HG03378 (cell line): Measurements from ENCODE around the gene TBX4.
"Not testable (repeated sequence)": the region's sequence is repeated elsewhere in the genome, so short reads cannot be mapped to it uniquely, and the experiment has no call there.

ENCODE experiments used
- ATAC-seq: cut with Tn5 transposase; IDR thresholded peaks from one replicate; pipeline ENCODE4 v1.9.1; 2021; ENCODE audit warnings: mild to moderate bottlenecking, moderate library complexity; ENCODE audit not compliant: unreplicated experiment

The TBX4 gene

DNA sequence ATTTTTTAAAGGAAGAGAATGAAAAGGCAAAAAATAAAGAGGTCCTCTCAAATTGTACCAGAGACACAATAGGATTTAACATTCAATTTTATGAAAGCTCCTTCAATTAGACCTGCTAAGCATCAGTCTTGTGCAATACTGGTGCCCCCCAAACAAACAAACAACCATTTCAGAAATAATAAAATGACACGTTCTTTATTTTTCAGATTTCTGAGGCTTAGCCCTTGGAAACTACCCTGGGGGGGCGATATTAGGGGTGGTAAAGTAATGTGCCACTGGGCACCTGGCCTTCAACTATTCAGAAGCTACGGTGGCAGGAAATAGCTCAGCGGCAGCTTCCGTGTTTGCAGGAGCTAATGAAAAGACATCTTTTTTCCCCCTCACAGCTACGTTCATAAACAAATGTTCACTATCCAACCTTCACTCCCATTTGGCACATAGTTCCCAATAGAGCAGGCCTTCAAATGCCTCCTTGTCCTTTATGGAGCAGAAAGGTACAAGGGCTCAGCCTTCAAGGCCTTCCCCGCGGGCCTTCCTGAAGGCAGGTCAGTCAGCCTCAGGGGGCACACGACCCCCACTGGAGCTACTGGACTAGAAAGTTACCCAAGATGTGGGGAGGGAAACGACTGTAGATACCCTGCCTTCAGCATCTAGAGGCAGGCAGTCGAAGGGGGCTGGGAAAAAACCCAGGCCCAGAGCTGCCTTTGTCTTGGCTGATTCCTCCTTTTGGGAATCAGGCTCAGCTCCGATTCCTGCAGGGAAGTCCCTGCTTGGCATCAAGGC, 44.1 kb downstream of the TBX4 start:
- no peak for ATAC-seq

DNA sequence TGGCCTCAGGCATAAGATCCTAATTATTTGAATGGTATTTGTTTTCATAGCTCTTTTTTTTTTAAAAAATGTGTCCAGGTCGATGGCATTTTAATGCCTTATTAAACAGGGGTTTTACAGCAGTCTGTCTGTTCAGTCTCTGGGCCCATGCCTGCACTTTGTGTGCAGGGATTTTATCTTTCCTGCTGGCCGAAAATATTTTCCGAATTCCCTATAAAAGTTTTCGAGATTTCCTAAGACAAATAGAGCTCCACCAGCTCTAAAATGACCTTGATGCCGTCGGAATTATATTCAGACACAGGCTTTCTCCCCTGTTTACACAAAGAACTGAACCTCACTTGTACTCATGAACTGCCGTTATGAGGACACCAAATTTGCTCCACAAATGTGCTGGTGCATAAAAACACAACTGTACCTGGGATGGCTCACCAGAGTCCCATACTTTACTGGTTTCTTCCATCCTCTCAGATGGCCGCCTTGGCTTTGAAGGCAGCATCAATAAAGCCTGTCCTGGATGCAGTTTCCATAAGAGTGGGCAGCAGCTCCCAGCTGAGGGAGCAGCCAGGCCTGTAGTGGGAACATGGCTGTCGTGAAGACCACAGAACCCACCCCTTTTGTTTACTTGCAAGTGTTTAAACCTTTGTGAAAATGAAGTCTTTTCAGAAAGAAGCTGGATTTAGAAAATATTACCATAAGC, 44.9 kb downstream of the TBX4 start:
- no peak for ATAC-seq

- ATAC-seq = no peak
Measured at GRCh38 chr17:61498042-61498994, 46.1 kb downstream of the TBX4 start.

DNA sequence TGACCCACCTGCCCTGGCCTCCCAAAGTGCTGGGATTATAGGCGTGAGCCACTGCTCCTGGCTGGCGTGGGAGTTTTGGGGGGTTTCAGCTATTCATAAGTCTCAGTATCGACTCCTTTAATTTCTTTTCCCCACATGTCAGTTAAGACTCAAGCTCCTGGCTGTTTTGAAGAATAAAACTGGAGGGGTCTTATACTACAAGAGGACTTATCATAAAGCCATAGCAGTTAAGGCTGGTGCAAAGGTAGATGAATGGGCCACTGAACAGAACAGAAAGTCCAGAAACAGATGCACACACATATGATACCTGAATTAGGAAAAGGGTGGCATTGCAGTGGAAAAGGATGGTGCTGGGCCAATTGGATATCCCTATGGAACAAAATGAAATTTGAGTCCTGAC, 47.4 kb downstream of the TBX4 start:
- ATAC-seq = no peak

DNA sequence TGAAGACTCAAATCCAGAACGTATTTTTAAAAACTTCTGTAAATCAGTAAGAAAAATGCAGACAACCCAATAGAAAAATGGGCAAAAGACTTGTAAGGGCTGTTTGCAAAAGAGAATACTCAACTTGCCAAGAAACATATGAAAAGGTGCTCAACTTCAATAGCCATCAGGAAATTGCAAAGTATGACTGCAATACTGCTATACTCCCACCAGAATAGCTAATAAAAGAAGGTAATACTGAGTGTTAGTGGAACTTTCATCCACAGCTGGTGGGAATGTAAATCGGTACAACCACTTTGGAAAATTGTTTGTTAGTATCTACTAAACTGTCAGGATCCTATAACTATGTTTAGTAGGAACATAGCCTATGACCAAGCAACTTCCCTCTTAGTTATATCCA, 48.1 kb downstream of the TBX4 start:
- no peak for ATAC-seq

GRCh38 chr17:61502292-61502691, 50.1 kb downstream of the TBX4 start:
- no peak for ATAC-seq

GRCh38 chr17:61503961-61504360, 51.7 kb downstream of the TBX4 start:
- no peak for ATAC-seq

GRCh38 chr17:61504697-61505096, 52.5 kb downstream of the TBX4 start:
- ATAC-seq = no peak

DNA sequence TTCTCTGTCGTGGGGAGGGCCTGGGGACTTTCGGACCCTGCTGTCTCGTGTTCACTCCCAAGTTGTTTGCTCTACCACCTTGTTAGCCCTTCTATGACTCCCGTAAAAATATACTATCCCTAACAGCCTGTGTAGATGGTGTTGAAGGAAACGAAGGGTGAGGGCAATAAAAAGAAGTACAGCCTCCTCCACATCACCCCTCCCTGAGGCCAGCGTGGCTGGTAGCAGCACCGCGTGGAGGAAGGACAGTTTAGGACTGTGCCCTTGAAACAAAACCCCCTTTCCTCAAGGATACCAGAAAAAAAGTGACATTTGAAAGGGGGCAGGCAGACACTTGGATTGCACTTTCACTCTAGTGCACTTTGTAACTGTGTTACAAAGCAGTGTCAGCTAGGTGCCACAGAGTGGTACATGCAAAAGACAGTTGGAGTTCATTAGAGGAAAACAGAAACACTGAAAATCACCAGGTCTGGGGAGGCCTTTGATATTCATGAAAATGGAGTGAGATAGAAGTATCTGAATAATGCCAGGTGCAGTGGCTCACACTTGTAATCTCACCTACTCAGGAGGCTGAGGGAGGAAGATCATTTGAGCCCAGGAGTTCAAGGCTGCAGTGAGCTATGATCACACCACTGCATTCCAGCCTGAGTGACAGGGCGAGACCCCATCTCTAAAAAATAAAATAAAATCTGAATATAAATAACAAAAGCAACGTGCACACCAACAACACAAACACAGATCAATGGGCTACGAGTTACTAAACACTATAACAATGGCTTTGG, 53.8 kb downstream of the TBX4 start:
- no peak for ATAC-seq

DNA sequence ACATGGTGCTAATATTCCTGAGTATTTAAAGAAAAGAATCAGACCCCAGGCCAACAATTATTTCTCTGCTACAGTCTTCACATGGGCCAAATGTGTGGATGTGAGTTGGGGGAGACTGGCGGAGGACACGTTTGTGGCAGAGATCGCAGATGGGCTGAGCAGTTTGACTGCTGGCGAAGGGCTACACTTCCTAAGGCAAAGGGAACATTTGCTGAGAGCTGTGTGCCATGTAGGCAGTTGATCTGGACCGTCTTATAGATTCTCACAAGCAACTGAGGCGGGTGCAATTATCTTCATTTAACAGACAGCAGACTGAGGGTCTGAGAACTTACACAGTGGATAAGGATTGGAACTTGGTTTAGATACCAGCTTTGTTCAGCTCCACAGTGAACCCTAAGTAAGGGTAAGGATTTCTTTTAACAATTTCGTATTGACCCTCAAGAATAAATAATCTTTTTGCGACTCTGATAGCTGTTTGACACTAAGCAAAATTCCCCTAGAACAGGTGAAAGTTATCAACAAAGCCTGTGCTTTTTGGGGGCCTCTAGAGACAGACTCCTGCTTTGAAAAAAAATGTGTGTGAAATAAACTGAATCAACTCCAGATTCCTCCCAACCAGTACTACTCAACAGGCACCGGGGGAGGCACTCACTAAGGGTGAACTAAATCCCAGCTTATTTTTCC, 55.3 kb downstream of the TBX4 start:
- ATAC-seq = no peak

DNA sequence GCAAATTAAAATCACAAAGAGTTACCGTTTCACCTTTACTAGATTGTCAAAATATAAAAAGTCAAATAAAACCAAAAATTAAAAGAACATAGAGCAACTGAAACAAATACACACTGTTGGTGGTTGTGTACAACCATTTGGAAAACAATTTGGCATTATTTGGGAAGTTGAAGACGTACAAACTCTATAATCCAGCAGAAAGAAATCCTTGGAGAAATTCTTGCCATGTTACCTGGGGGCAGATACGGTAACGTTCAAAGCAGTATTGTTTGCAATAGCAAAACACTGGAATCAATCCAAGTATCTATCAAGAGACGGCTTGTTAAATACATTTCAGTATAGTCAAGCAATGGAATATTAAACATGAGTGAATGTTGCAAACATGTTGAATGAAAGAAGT, 56.7 kb downstream of the TBX4 start:
- no peak for ATAC-seq

DNA sequence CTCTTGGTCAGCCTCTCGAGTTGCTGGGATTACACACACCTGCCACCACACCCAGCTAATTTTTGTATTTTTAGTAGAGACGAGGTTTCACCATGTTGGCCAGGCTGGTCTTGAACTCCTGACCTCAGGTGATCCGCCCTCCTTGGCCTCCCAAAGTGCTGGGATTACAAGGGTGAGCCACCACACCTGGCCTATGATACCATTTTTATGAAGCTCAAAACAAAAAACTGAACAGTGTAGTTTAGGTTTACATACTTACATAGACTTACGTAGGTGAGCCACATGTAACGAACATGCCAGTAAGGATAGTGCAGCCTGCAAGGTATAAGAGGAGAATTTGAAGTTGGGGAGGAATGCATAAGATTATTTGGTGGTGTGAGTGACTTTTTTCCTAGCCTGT, 57.2 kb downstream of the TBX4 start:
- not testable (repeated sequence) for ATAC-seq

GRCh38 chr17:61510237-61510636, 58.0 kb downstream of the TBX4 start:
- ATAC-seq = no peak

GRCh38 chr17:61510991-61511390, 58.8 kb downstream of the TBX4 start:
- ATAC-seq = no peak

DNA sequence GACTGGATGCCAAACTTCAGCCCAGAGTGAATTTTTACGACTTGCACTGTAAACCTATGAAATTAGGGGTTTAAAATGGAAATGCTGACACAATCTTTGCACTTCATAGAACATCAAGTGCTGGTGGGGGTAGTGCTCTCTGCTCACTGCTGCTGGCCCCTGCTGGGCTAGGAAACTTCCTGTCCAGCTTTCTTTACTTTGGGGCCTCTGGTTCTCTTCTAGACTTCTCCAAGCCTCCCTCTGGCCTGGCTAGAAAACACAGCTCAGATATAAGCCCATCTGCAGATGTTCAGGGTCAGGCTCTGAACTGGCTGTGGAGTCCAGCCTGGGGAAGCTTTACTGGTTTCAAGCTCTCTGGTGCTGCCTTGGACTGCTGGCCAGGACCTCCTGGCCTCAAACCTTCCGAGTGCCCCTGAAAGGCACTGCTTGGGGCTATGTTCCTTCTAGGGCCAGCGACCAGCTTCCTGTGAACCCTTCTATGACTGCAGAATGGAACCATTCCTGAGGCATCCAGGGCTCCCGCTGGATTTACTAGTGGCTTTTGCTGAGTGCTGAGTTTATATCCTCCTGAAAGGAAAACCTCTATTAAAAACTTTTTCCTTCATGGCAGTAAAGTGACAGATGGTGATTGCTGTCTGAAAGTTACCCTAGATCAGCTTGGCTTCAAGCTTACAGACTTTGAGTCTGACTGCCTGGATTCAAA, 59.4 kb downstream of the TBX4 start:
- ATAC-seq = no peak

DNA sequence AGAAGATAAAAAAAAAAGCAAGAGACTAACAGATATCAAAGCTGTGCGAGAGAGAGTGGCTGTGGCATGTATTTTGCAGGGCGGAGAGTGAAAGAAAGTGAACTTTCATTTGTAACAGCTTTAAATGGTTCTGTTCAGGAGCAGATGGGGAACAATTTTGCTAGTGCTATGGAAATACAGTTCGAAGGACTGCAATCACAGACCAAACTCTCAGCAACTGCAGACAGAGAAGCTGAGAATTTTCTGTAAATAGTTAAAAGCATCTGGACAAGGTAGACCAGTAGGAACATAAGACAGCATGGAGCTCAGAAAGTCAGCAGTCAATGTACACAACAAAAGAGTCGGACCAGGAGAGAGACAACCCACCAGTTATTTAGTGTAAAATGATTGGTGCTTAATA, 62.3 kb downstream of the TBX4 start:
- ATAC-seq = no peak

- no peak for ATAC-seq
Measured at GRCh38 chr17:61517265-61517664, 65.0 kb downstream of the TBX4 start.

DNA sequence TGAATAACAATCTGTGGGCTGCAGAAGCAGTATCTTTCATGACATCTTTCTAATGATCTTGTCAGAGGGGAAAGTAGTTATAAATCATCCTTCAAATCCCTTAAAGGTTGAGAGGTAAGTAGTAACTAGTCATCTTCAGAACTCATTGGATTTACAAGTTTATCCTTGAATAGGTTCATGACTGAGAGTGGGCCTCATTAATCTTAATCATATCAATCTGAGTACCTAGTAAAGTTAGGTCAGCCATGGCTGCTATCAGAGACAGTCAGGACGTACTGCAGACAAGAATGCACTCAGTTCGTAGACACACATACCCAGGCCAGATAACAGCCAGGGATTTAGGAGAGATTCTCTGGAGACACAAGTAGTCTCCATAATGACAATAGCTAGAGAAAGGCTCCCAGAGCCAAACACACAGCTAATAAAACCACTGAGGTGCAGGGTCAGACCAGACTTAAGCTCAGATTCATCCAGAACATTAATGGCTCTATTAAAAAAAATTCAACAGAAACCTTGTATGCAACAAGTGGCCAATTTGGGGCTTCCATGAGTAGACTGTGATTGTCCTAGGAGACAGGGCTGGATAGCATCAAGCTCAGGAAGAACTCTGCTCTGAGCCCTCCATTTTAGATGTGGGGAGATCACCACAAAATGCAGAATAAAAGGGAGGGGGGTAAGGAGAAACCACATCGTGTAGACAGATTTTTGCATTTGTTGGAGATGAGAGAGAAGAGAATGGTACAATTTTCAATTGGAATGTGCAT, 65.8 kb downstream of the TBX4 start:
- no peak for ATAC-seq

DNA sequence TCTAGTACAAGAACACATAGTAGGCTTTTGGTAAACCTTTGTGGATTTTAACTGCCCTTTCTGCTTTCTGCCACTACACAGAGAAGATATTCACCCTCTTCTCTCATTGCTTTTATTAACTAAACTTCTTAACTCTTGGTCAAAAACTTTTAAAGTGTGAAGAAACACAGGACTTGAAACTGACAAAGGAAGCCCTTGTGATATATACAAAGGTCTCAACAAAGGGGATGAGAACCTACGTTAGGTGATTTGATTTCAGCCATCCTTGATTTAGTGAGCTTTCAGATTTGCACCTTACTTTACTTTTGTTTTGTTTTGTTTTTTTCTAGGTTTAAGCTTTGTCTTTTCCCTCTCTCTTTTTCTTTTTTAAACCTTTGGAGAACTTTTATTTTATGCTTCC, 66.9 kb downstream of the TBX4 start:
- ATAC-seq = no peak
